Neural progenitor cell (in vitro differentiated cells): ENCODE results near the gene TTC38.

Experiments
- EZH2 ChIP-seq: fragments of 200-600 bp; sonication (generic); IDR thresholded peaks from 2 replicates; pipeline ENCODE4 v1.6.1; 2017; ENCODE audit warnings: antibody characterized with exemption, mild to moderate bottlenecking, moderate library complexity
- EZH2phosphoT487 ChIP-seq: fragments of 200-600 bp; sonication (generic); IDR thresholded peaks from 2 replicates; pipeline ENCODE4 v1.6.1; 2017; ENCODE audit warnings: antibody characterized with exemption
- TF ChIP-seq, protein P1 (sequence below): fragments of 200-600 bp; sonication (generic); IDR thresholded peaks from 2 replicates; pipeline ENCODE4 v1.5.1; 2017; ENCODE audit warnings: antibody characterized with exemption, mild to moderate bottlenecking

DNA sequence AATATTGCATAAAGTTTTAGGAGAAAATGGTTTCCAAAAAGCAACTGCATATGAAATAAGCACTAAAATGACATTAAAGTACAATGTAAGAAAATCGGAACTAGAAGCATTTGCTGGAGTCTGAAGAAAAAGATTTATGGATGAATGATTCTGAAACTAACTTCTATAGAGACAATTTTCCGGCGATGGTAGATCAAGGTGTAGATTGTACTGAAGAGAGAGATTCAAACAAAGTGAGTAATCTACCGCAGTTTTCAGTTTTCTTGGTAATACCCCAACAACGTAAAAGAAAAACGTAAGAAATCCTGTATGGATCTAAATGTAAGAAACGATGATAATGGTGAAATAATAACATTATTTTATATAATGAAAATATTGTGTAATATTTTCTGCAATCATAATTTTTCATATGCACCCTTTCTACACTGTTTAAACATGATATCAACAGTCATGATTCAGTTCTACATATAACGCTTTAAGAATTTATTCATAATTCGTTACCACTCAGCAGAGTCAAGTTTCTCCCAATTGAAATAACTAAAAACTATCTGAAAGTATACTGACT lies 15.9 kb upstream of the TTC38 start:
- TF ChIP-seq, protein P1, sequence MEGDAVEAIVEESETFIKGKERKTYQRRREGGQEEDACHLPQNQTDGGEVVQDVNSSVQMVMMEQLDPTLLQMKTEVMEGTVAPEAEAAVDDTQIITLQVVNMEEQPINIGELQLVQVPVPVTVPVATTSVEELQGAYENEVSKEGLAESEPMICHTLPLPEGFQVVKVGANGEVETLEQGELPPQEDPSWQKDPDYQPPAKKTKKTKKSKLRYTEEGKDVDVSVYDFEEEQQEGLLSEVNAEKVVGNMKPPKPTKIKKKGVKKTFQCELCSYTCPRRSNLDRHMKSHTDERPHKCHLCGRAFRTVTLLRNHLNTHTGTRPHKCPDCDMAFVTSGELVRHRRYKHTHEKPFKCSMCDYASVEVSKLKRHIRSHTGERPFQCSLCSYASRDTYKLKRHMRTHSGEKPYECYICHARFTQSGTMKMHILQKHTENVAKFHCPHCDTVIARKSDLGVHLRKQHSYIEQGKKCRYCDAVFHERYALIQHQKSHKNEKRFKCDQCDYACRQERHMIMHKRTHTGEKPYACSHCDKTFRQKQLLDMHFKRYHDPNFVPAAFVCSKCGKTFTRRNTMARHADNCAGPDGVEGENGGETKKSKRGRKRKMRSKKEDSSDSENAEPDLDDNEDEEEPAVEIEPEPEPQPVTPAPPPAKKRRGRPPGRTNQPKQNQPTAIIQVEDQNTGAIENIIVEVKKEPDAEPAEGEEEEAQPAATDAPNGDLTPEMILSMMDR = no peak
- no peak for TF ChIP-seq EZH2
- no peak for TF ChIP-seq EZH2phosphoT487
